Measurements from ENCODE around the gene NTM. TPM values are rescaled to one million over a fixed set of nuclear protein-coding genes. Genes with fewer than 3 reads are reported as not detected.

NTM gene
- total RNA-seq, 1 experiment from 2014 or later = not detected

DNA sequence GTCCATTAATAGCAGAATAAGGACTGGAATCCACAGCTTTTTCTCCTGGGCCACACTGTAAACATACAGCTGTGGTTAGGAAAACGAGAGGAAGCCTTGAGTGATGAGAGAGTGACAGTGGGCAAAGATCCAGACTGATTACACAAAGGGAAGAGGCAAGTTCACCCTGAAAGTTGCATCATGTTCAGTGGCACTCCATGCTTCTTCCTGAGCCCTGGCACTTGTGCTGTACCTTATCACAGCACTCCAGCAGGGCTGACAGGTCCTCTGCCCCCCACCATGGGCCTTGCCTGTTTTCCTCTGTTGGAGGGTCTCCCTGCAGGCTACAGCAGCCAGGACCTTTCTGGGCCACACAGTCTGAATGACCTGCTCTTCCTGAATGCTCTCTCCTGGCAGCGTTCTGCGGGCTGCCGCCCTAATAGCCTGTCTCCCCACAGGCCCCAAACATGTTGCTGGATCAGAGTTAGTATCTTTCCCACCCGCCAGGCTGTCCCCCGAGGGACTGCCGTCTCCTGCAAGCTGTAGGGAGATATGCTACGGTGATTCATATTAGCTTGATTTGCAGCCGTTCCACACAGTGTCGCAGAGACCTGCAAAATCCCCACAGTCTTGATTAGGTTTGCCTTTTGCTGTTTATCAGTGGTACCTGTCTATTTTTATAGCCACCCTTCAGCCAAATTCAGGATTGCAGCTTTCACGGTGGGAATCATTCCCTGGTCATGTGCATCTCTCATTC lies 60.2 kb downstream of the NTM start:
- peaks cover 0 to 11% of the 10 kb centered on the region in 2 experiments; a peak in 2 of 4 replicates for H3K9me3 ChIP-seq (ENCODE audit: control insufficient read depth in 1 of 2, insufficient read depth in 1 of 2, low read depth in 1 of 2, low read length in 2 of 2)
- no peak for ATAC-seq
- no peaks in the 10 kb centered on the region for H3K79me2 ChIP-seq (ENCODE audit: insufficient read depth, low read length)
- H3K4me3 ChIP-seq (replicated peaks in 1 of 2; ENCODE audit: low read depth in 1 of 2, low read length in 2 of 2) = no peak overlapping the region
- no peak overlapping the region for H3K9ac ChIP-seq (ENCODE audit: low read length)
- no peak overlapping the region for H3K27ac ChIP-seq (ENCODE audit: low read depth, low read length)
- H3K27me3 ChIP-seq (ENCODE audit: insufficient read depth, low read length) = no peaks in the 10 kb centered on the region
- TF ChIP-seq ELF1 (IDR thresholded peaks at IDR 0.05; ENCODE audit: borderline replicate concordance, low read depth) (no peak), ATF3 (IDR thresholded peaks at IDR 0.05) (no peak), POLR2AphosphoS5 (IDR thresholded peaks at IDR 0.05; ENCODE audit: low read depth, low read length) (no peak), TCF7L2 (IDR thresholded peaks at IDR 0.05; ENCODE audit: borderline replicate concordance, extremely low read depth, insufficient read depth, insufficient read length) (no peak), EGR1 (IDR thresholded peaks at IDR 0.05; ENCODE audit: low read depth) (no peak)
- TF ChIP-seq, protein P1, sequence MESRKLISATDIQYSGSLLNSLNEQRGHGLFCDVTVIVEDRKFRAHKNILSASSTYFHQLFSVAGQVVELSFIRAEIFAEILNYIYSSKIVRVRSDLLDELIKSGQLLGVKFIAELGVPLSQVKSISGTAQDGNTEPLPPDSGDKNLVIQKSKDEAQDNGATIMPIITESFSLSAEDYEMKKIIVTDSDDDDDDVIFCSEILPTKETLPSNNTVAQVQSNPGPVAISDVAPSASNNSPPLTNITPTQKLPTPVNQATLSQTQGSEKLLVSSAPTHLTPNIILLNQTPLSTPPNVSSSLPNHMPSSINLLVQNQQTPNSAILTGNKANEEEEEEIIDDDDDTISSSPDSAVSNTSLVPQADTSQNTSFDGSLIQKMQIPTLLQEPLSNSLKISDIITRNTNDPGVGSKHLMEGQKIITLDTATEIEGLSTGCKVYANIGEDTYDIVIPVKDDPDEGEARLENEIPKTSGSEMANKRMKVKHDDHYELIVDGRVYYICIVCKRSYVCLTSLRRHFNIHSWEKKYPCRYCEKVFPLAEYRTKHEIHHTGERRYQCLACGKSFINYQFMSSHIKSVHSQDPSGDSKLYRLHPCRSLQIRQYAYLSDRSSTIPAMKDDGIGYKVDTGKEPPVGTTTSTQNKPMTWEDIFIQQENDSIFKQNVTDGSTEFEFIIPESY (IDR thresholded peaks at IDR 0.05; ENCODE audit: extremely low read depth, insufficient replicate concordance, low read length) = no peak
- ChIA-PET POLR2A (no interaction called here), CTCF (no interaction called here), RAD21 (ENCODE audit: low non-redundant PET in 1 of 2, low total read pairs in 2 of 2, uncharacterized antibody in 2 of 2, unreplicated experiment in 2 of 2) (no interaction called here)
- intact Hi-C loops (cut with micrococcal nuclease) = no loop called here
- no peaks in the 10 kb centered on the region for H3K9me2 ChIP-seq (ENCODE audit: insufficient read depth)
- H3K36me3 ChIP-seq (ENCODE audit: control insufficient read depth in 1 of 2, insufficient read depth in 2 of 2, low read length in 2 of 2) = no peaks in the 10 kb centered on the region
- no peak overlapping the region for H3K4me2 ChIP-seq (ENCODE audit: low read length)
- DNase-seq (ENCODE audit: low read depth, low spot score) = no peak
- BruUV-seq (replicated peaks) = no TSS peak
- no peaks in the 10 kb centered on the region for H4K20me1 ChIP-seq (ENCODE audit: insufficient read depth)
- H2AFZ ChIP-seq (ENCODE audit: low read depth, low read length, poor library complexity, severe bottlenecking) = no peak overlapping the region
- no peaks in the 10 kb centered on the region for H3K4me1 ChIP-seq (ENCODE audit: control insufficient read depth in 1 of 2, insufficient read depth in 2 of 2, low read length in 2 of 2)

All from HCT116 (cell line).